Large intestine (tissue), 3 donors: ENCODE data around the gene GREB1. TPM values are rescaled to one million over a fixed set of nuclear protein-coding genes. Genes with fewer than 3 reads are reported as not detected.

ENCODE experiments used
- DNase-seq, 2 donors: peaks; one replicate each; pipeline versions ENCODE4 v3.0.0 to v3.0.0-alpha.2; 2013
- H3K27ac ChIP-seq: one replicate; pipeline ENCODE4 v1.5.1; 2013; ENCODE audit warnings: low read length
- H3K27me3 ChIP-seq: 2 replicates; pipeline ENCODE4 v1.6.1; 2013; ENCODE audit warnings: low read length; ENCODE audit not compliant: control insufficient read depth, insufficient read depth
- H3K36me3 ChIP-seq: 2 replicates; pipeline ENCODE4 v1.6.1; 2013; ENCODE audit warnings: low read length; ENCODE audit not compliant: control insufficient read depth, insufficient read depth
- H3K4me1 ChIP-seq: one replicate; pipeline ENCODE4 v1.6.1; 2013; ENCODE audit warnings: low read length; ENCODE audit not compliant: control insufficient read depth, insufficient read depth
- H3K4me3 ChIP-seq: one replicate; pipeline ENCODE4 v1.5.1; 2013; ENCODE audit warnings: low read length
- H3K9me3 ChIP-seq: one replicate; pipeline ENCODE4 v1.6.1; 2013; ENCODE audit warnings: mild to moderate bottlenecking, low read depth, low read length, moderate library complexity; ENCODE audit not compliant: control insufficient read depth
- WGBS: methylation state at CpG from one replicate; pipeline ENCODE4 v1.1.5; 2013; ENCODE audit warnings: low lambda C conversion rate; ENCODE audit not compliant: insufficient coverage; 5-methylcytosine and 5-hydroxymethylcytosine counted together
- polyA plus RNA-seq: library from polyadenylated mRNA; unstranded; fragments of 120-200 nt; gene quantifications from one replicate; pipeline ENCODE4 v1.2.1, GENCODE V29; 2013

GREB1 gene
- polyA plus RNA-seq, 1 donor, result 2.6 TPM

- peaks cover 43% of the 10 kb centered on the region for H3K27me3 ChIP-seq
- H3K4me1 ChIP-seq, result peaks cover 18% of the 10 kb centered on the region
- no peaks in the 10 kb centered on the region for H3K9me3 ChIP-seq
- DNase-seq, result peak in 1 of 2 donors; percentile 39
- no CpG with 5 or more reads among the region's 31 CpGs for WGBS
- no peak overlapping the region for H3K27ac ChIP-seq
- H3K36me3 ChIP-seq, result no peaks in the 10 kb centered on the region
- no peak overlapping the region for H3K4me3 ChIP-seq
Measured at GRCh38 chr2:11681722-11682589, 148.1 kb downstream of the GREB1 start.

- Histone ChIP-seq H3K36me3 (no peaks in the 10 kb centered on the region), H3K4me1 (peaks cover 18% of the 10 kb centered on the region), H3K9me3 (no peaks in the 10 kb centered on the region), H3K4me3 (no peak overlapping the region), H3K27me3 (peaks cover 37% of the 10 kb centered on the region), H3K27ac (no peak overlapping the region)
- no peak for DNase-seq
- WGBS, result no CpG with 5 or more reads among the region's 8 CpGs
Measured at GRCh38 chr2:11682590-11682915, 148.7 kb downstream of the GREB1 start.

- Histone ChIP-seq H3K9me3 (no peaks in the 10 kb centered on the region), H3K4me1 (peaks cover 18% of the 10 kb centered on the region), H3K27me3 (peaks cover 28% of the 10 kb centered on the region), H3K27ac (no peak overlapping the region), H3K4me3 (no peak overlapping the region), H3K36me3 (no peaks in the 10 kb centered on the region)
- WGBS, result no CpG with 5 or more reads among the region's 9 CpGs
- DNase-seq, result no peak
Measured at GRCh38 chr2:11683476-11683875, 149.6 kb downstream of the GREB1 start.

- Histone ChIP-seq H3K4me3 (no peak overlapping the region), H3K36me3 (no peaks in the 10 kb centered on the region), H3K27ac (no peak overlapping the region), H3K27me3 (peaks cover 24% of the 10 kb centered on the region), H3K9me3 (no peaks in the 10 kb centered on the region), H3K4me1 (peaks cover 18% of the 10 kb centered on the region)
- DNase-seq, result no peak
- no CpG with 5 or more reads among the region's 4 CpGs for WGBS
Measured at GRCh38 chr2:11683966-11684365, 150.1 kb downstream of the GREB1 start.

GRCh38 chr2:11684894-11685460, 151.1 kb downstream of the GREB1 start:
- no peak overlapping the region for H3K27ac ChIP-seq
- peaks cover 18% of the 10 kb centered on the region for H3K4me1 ChIP-seq
- no peak overlapping the region for H3K4me3 ChIP-seq
- DNase-seq, result no peak
- no peaks in the 10 kb centered on the region for H3K9me3 ChIP-seq
- H3K27me3 ChIP-seq, result peaks cover 24% of the 10 kb centered on the region
- WGBS, result 88% methylated on average over 5 of the region's 12 CpGs
- H3K36me3 ChIP-seq, result no peaks in the 10 kb centered on the region

- no peak overlapping the region for H3K4me3 ChIP-seq
- H3K36me3 ChIP-seq, result no peaks in the 10 kb centered on the region
- no CpG with 5 or more reads among the region's 10 CpGs for WGBS
- H3K4me1 ChIP-seq, result peaks cover 15% of the 10 kb centered on the region
- no peak overlapping the region for H3K27ac ChIP-seq
- no peak for DNase-seq
- H3K9me3 ChIP-seq, result no peaks in the 10 kb centered on the region
- peaks cover 24% of the 10 kb centered on the region for H3K27me3 ChIP-seq
Measured at GRCh38 chr2:11685906-11686470, 152.1 kb downstream of the GREB1 start.

GRCh38 chr2:11687736-11688135, 153.9 kb downstream of the GREB1 start:
- no peak for DNase-seq
- no peaks in the 10 kb centered on the region for H3K36me3 ChIP-seq
- no peaks in the 10 kb centered on the region for H3K4me1 ChIP-seq
- no peaks in the 10 kb centered on the region for H3K9me3 ChIP-seq
- H3K27ac ChIP-seq, result no peak overlapping the region
- WGBS, result no CpG with 5 or more reads among the region's 9 CpGs
- no peak overlapping the region for H3K4me3 ChIP-seq
- H3K27me3 ChIP-seq, result peaks cover 24% of the 10 kb centered on the region

GRCh38 chr2:11688222-11689069, 154.6 kb downstream of the GREB1 start:
- WGBS, result 0% methylated on average over 1 of the region's 23 CpGs
- Histone ChIP-seq H3K27me3 (peaks cover 22% of the 10 kb centered on the region), H3K4me3 (no peak overlapping the region), H3K4me1 (no peaks in the 10 kb centered on the region), H3K36me3 (no peaks in the 10 kb centered on the region), H3K9me3 (no peaks in the 10 kb centered on the region), H3K27ac (no peak overlapping the region)
- DNase-seq, result peak; percentile 64 to 75

- H3K27ac ChIP-seq, result no peak overlapping the region
Measured at GRCh38 chr2:11691076-11691660, 157.3 kb downstream of the GREB1 start.

More at GRCh38 chr2:11691076-11691660, 157.3 kb downstream of the GREB1 start:
- Histone ChIP-seq H3K36me3 (no peaks in the 10 kb centered on the region), H3K4me1 (no peaks in the 10 kb centered on the region), H3K4me3 (no peak overlapping the region), H3K9me3 (no peaks in the 10 kb centered on the region), H3K27me3 (no peaks in the 10 kb centered on the region)
- WGBS, result no CpG with 5 or more reads among the region's 5 CpGs
- DNase-seq, result no peak
